Measurements from ENCODE around the gene APBB2.

- TF ChIP-seq CTCF (conservative IDR thresholded peaks at IDR 0.05 in 1 of 2, IDR thresholded peaks at IDR 0.05 in 1 of 2; ENCODE audit: extremely low read depth in 1 of 2, insufficient read depth in 1 of 2, low read depth in 1 of 2, low read length in 2 of 2) (no peak), EZH2 (IDR thresholded peaks at IDR 0.05; ENCODE audit: borderline replicate concordance, low read length) (no peak)
These were observed 402.4 kb downstream of the APBB2 start for GRCh38 chr4:40811956-40812355.
